OCI-LY1 (cell line): ENCODE measurements around the gene INSM1.

Source experiments
- CTCF ChIP-seq: fragments of 200-600 bp; sonication (generic), shearing (Covaris generic); IDR thresholded peaks from 2 replicates; pipeline ENCODE4 v1.5.1; 2017; ENCODE audit warnings: mild to moderate bottlenecking, antibody characterized with exemption, low read length, moderate library complexity, mixed read lengths
- EZH2 ChIP-seq: fragments of 200-600 bp; sonication (generic), shearing (Covaris generic); IDR thresholded peaks from 2 replicates; pipeline ENCODE4 v1.8.0; 2017; ENCODE audit warnings: borderline replicate concordance, mixed run types, mild to moderate bottlenecking, antibody characterized with exemption, low read length, moderate library complexity, mixed read lengths

- TF ChIP-seq CTCF (no peak), EZH2 (no peak)
Observed at GRCh38 chr20:20318365-20319161, 49.3 kb upstream of the INSM1 start.
